Mesenchymal stem cell (in vitro differentiated cells and primary cell): Measurements from ENCODE around the gene NEDD8.
"Not testable (repeated sequence)": the region's sequence is repeated elsewhere in the genome, so short reads cannot be mapped to it uniquely, and the experiment has no call there.

Source experiments
- DNase-seq: peaks from one replicate; pipeline ENCODE4 v3.0.0-alpha.2; 2013
- H2AFZ ChIP-seq: one replicate; pipeline ENCODE4 v1.6.1; 2013; ENCODE audit warnings: low read depth, mild to moderate bottlenecking, control low read depth, inconsistent platforms, low read length, moderate library complexity
- H2AK5ac ChIP-seq: 2 replicates; pipeline ENCODE4 v1.6.1; 2013; ENCODE audit warnings: low read length, moderate library complexity, mild to moderate bottlenecking, inconsistent platforms; ENCODE audit not compliant: severe bottlenecking
- H2BK120ac ChIP-seq: one replicate; pipeline ENCODE4 v1.6.1; 2013; ENCODE audit warnings: low read depth, mild to moderate bottlenecking, inconsistent platforms, low read length, moderate library complexity
- H2BK12ac ChIP-seq, 2 experiments: one replicate each; pipeline ENCODE4 v1.6.1; 2013; ENCODE audit warnings: inconsistent platforms in 2 of 2, low read length in 2 of 2, mild to moderate bottlenecking in 2 of 2, moderate library complexity in 2 of 2, control low read depth in 1 of 2
- H2BK15ac ChIP-seq: one replicate; pipeline ENCODE4 v1.6.1; 2013; ENCODE audit warnings: mild to moderate bottlenecking, low read depth, inconsistent platforms; ENCODE audit not compliant: poor library complexity, severe bottlenecking
- H2BK5ac ChIP-seq: 2 replicates; pipeline ENCODE4 v1.6.1; 2013; ENCODE audit warnings: low read depth, mild to moderate bottlenecking, low read length, control low read depth, inconsistent platforms; ENCODE audit not compliant: poor library complexity, severe bottlenecking
- H3K14ac ChIP-seq, 2 experiments: one replicate each; pipeline ENCODE4 v1.6.1; 2013; ENCODE audit warnings: inconsistent platforms in 2 of 2, low read length in 2 of 2, control low read depth in 1 of 2, mild to moderate bottlenecking in 1 of 2, moderate library complexity in 1 of 2
- H3K18ac ChIP-seq, 2 experiments: one replicate each; pipeline ENCODE4 v1.6.1; 2013; ENCODE audit warnings: inconsistent platforms in 2 of 2, low read length in 2 of 2, control low read depth in 1 of 2, low read depth in 1 of 2, mild to moderate bottlenecking in 1 of 2
- H3K23ac ChIP-seq, 2 experiments: one replicate each; pipeline ENCODE4 v1.6.1; 2013; ENCODE audit warnings: inconsistent platforms in 2 of 2, low read length in 2 of 2, mild to moderate bottlenecking in 2 of 2, moderate library complexity in 2 of 2, control low read depth in 1 of 2
- H3K27ac ChIP-seq: 2 replicates; pipeline ENCODE4 v1.5.1; 2013; ENCODE audit warnings: mild to moderate bottlenecking, moderate library complexity, low read length, control low read depth, inconsistent platforms; ENCODE audit not compliant: poor library complexity, severe bottlenecking
- H3K27me3 ChIP-seq, 2 experiments: 2 replicates each; pipeline versions ENCODE4 v1.6.1 to v1.7.0; 2013; ENCODE audit warnings: low read length in 2 of 2, mild to moderate bottlenecking in 2 of 2, moderate library complexity in 2 of 2, control low read depth in 1 of 2, inconsistent platforms in 1 of 2; ENCODE audit not compliant: control insufficient read depth in 1 of 2, insufficient read depth in 1 of 2
- H3K36me3 ChIP-seq, 2 experiments: 2 replicates each; pipeline versions ENCODE4 v1.6.1 to v1.7.0; 2013; ENCODE audit warnings: low read length in 2 of 2, control low read depth in 1 of 2, inconsistent platforms in 1 of 2, low read depth in 1 of 2, mild to moderate bottlenecking in 1 of 2; ENCODE audit not compliant: insufficient read depth in 2 of 2, control insufficient read depth in 1 of 2
- H3K4ac ChIP-seq, 2 experiments: one replicate each; pipeline ENCODE4 v1.6.1; 2013; ENCODE audit warnings: inconsistent platforms in 2 of 2, low read length in 2 of 2, mild to moderate bottlenecking in 2 of 2, moderate library complexity in 2 of 2, control low read depth in 1 of 2, low read depth in 1 of 2
- H3K4me1 ChIP-seq: 2 replicates; pipeline ENCODE4 v1.6.1; 2013; ENCODE audit warnings: low read depth, low read length, control low read depth; ENCODE audit not compliant: control insufficient read depth, insufficient read depth
- H3K4me2 ChIP-seq: 2 replicates; pipeline ENCODE4 v1.6.1; 2013; ENCODE audit warnings: low read length, mild to moderate bottlenecking, inconsistent platforms; ENCODE audit not compliant: poor library complexity, severe bottlenecking
- H3K4me3 ChIP-seq, 2 experiments: 2 replicates each; pipeline versions ENCODE4 v1.5.1 to v1.7.0; 2013; ENCODE audit warnings: low read length in 2 of 2, mild to moderate bottlenecking in 2 of 2, control low read depth in 1 of 2, low read depth in 1 of 2; ENCODE audit not compliant: insufficient read depth in 1 of 2
- H3K79me1 ChIP-seq: replicated peaks from 2 replicates; pipeline ENCODE4 v1.6.1; 2013; ENCODE audit warnings: mild to moderate bottlenecking, control low read depth, low read length, inconsistent platforms; ENCODE audit not compliant: poor library complexity, severe bottlenecking
- H3K9ac ChIP-seq: 2 replicates; pipeline ENCODE4 v1.7.0; 2013; ENCODE audit warnings: mild to moderate bottlenecking, low read length, moderate library complexity
- H3K9me3 ChIP-seq: 2 replicates; pipeline ENCODE4 v1.7.0; 2013; ENCODE audit warnings: mild to moderate bottlenecking, low read length; ENCODE audit not compliant: control insufficient read depth
- H4K8ac ChIP-seq: one replicate; pipeline ENCODE4 v1.6.1; 2013; ENCODE audit warnings: inconsistent platforms, mild to moderate bottlenecking, low read length, moderate library complexity
- H4K91ac ChIP-seq: one replicate; pipeline ENCODE4 v1.6.1; 2013; ENCODE audit warnings: mild to moderate bottlenecking, low read length, inconsistent platforms
- WGBS: methylation state at CpG from one replicate; pipeline ENCODE4 v1.1.7; 2013; ENCODE audit warnings: mixed read lengths; 5-methylcytosine and 5-hydroxymethylcytosine counted together

The NEDD8 gene

DNA sequence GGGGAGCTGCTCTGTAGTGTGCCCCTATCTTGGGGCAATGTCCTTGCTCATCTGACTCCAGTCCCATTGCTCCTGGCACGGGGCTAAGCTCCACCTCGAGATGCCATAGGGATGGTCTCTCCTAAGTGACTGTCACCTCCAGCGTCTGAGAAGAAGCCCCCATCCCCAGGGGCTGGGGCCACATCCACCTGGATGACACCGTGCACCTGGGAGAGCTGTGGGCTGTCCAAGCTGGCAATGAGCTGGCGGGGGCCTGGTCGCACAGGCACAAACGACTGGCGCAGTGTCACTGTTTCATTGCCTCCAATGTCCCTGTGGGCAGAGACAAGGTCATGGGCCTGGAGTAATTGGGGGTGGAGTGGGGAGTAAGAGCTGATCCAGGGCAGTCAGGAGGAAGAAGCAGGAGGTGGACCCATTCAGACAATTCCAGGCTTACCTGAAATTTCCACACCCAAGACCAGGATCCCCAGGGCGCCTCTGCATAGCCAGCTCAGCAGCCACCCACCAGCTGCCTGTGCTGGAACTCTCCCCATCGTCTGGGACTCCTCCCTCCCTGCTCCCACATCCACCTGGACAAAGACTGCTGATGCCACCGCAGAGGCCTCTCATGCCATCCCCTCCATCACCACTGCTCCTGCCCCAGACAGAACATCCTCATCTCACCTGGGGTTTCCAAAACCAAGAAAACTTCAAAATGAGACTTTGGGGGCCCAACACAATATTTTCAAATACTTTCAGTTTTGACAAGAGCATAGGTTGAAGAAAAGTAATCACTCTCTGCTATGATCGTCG, 17.3 kb upstream of the NEDD8 start:
- no peak overlapping the region for H2BK15ac ChIP-seq
- H3K9ac ChIP-seq = no peak overlapping the region
- no peak overlapping the region for H3K23ac ChIP-seq
- WGBS = 76% methylated on average over 11 of the region's 13 CpGs
- no peak overlapping the region for H2BK120ac ChIP-seq
- H3K9me3 ChIP-seq = no peaks in the 10 kb centered on the region
- DNase-seq = no peak
- no peak overlapping the region for H2AK5ac ChIP-seq
- no peak overlapping the region for H4K91ac ChIP-seq
- no peak overlapping the region for H3K4ac ChIP-seq
- H3K4me2 ChIP-seq = no peak overlapping the region
- H2BK5ac ChIP-seq = no peak overlapping the region
- peak overlapping the region; percentile 48 for H4K8ac ChIP-seq
- peaks cover 8% of the 10 kb centered on the region for H3K4me1 ChIP-seq
- H3K18ac ChIP-seq = no peak overlapping the region
- H2BK12ac ChIP-seq = no peak overlapping the region
- no peak overlapping the region for H3K27ac ChIP-seq
- H3K14ac ChIP-seq = no peak overlapping the region
- H2AFZ ChIP-seq = no peak overlapping the region
- no peaks in the 10 kb centered on the region for H3K79me1 ChIP-seq
- H3K27me3 ChIP-seq = no peaks in the 10 kb centered on the region
- no peak overlapping the region for H3K4me3 ChIP-seq
- H3K36me3 ChIP-seq = peaks cover 4 to 11% of the 10 kb centered on the region in 2 experiments

GRCh38 chr14:24247422-24247821, 15.3 kb upstream of the NEDD8 start:
- 87% methylated on average over 7 of the region's 7 CpGs for whole genome bisulfite sequencing
- Histone ChIP-seq H2AK5ac (no peak overlapping the region), H3K4me1 (peaks cover 9% of the 10 kb centered on the region), H3K79me1 (no peaks in the 10 kb centered on the region), H3K27ac (no peak overlapping the region), H3K9ac (no peak overlapping the region), H3K23ac (no peak overlapping the region), H3K36me3 (peaks cover 0 to 4% of the 10 kb centered on the region in 2 experiments), H2BK120ac (no peak overlapping the region), H3K4ac (no peak overlapping the region), H4K91ac (no peak overlapping the region), H3K14ac (no peak overlapping the region), H3K9me3 (no peaks in the 10 kb centered on the region), H3K18ac (no peak overlapping the region), H4K8ac (no peak overlapping the region), H2BK15ac (no peak overlapping the region), H3K4me2 (no peak overlapping the region), H3K4me3 (no peak overlapping the region), H2BK12ac (no peak overlapping the region), H2AFZ (no peak overlapping the region), H2BK5ac (no peak overlapping the region), H3K27me3 (no peaks in the 10 kb centered on the region)
- DNase-seq = no peak

- Histone ChIP-seq H3K4ac (no peak overlapping the region), H3K27me3 (no peaks in the 10 kb centered on the region), H2BK15ac (no peak overlapping the region), H4K91ac (no peak overlapping the region), H2BK120ac (no peak overlapping the region), H3K36me3 (peaks cover 0 to 4% of the 10 kb centered on the region in 2 experiments), H2BK5ac (no peak overlapping the region), H3K9ac (peak overlapping the region; percentile 73), H3K4me2 (no peak overlapping the region), H2BK12ac (no peak overlapping the region), H3K9me3 (no peaks in the 10 kb centered on the region), H3K27ac (no peak overlapping the region), H3K23ac (no peak overlapping the region), H2AK5ac (no peak overlapping the region), H3K4me1 (peaks cover 5% of the 10 kb centered on the region), H3K79me1 (no peaks in the 10 kb centered on the region), H2AFZ (no peak overlapping the region), H3K14ac (no peak overlapping the region), H3K18ac (no peak overlapping the region), H4K8ac (peak overlapping the region; percentile 53), H3K4me3 (no peak overlapping the region)
- 84% methylated on average over 3 of the region's 3 CpGs for WGBS
- peak; percentile 58 for DNase-seq
These were observed 14.6 kb upstream of the NEDD8 start for GRCh38 chr14:24246765-24247212.

- not testable (repeated sequence) for DNase-seq, H2BK120ac ChIP-seq, H2BK15ac ChIP-seq, H3K18ac ChIP-seq, H4K8ac ChIP-seq, H3K14ac ChIP-seq, H3K27ac ChIP-seq, H3K9ac ChIP-seq, H3K4me2 ChIP-seq, H2AK5ac ChIP-seq, H3K23ac ChIP-seq, H2BK5ac ChIP-seq, H3K4ac ChIP-seq, H3K79me1 ChIP-seq, H3K9me3 ChIP-seq, H2AFZ ChIP-seq, H3K27me3 ChIP-seq, H3K4me3 ChIP-seq, H4K91ac ChIP-seq
- Histone ChIP-seq H3K4me1 (peaks cover 12% of the 10 kb centered on the region), H2BK12ac (peak overlapping the region in 1 of 2 experiments; percentile 19), H3K36me3 (peaks cover 9 to 13% of the 10 kb centered on the region in 2 experiments)
- WGBS = 96% methylated on average over 11 of the region's 11 CpGs
These were observed 13.2 kb upstream of the NEDD8 start for GRCh38 chr14:24245350-24245749.
